Renal cortical epithelial cell (primary cell): ENCODE results near the gene ATAD3A. TPM values are rescaled to one million over a fixed set of nuclear protein-coding genes. Genes with fewer than 3 reads are reported as not detected.
"Not testable (repeated sequence)": the region's sequence is repeated elsewhere in the genome, so short reads cannot be mapped to it uniquely, and the experiment has no call there.

Source experiments
- DNase-seq: peaks from one replicate; pipeline ENCODE4 v3.0.0-alpha.2; 2011; ENCODE audit warnings: low read depth
- total RNA-seq: library from RNA; depleted of rRNA; stranded (reverse); fragments of >200 nt; gene quantifications from 2 replicates; pipeline ENCODE4 v1.2.3, GENCODE V29; 2014

The ATAD3A gene
- 27.0 and 42.0 TPM in 2 replicates for total RNA-seq

- peak; percentile 90 for DNase-seq
Observed at GRCh38 chr1:1511533-1512285, at the start of gene ATAD3A. Gene ATAD3A, plus strand, starts transcription at chr1:1512162. Its CDS starts 107 bp downstream, at chr1:1512269.

GRCh38 chr1:1462318-1462966 lies 49.5 kb upstream of the ATAD3A start:
- DNase-seq = peak; percentile 24

- DNase-seq = no peak
Observed at GRCh38 chr1:1463312-1463711, 48.6 kb upstream of the ATAD3A start.

GRCh38 chr1:1468196-1468985 lies 43.6 kb upstream of the ATAD3A start:
- not testable (repeated sequence) for DNase-seq

- peak; percentile 19 for DNase-seq
Observed at GRCh38 chr1:1470626-1471388, 41.2 kb upstream of the ATAD3A start.

- peak; percentile 74 for DNase-seq
Observed at GRCh38 chr1:1471389-1472052, 40.4 kb upstream of the ATAD3A start, which contains the start of gene ATAD3B. Gene ATAD3B, plus strand, starts transcription at chr1:1471765. Its CDS starts 120 bp downstream, at chr1:1471885.

- DNase-seq = peak; percentile 3
Observed at GRCh38 chr1:1472053-1472876, 39.7 kb upstream of the ATAD3A start.

GRCh38 chr1:1476011-1476410 lies 36.0 kb upstream of the ATAD3A start:
- DNase-seq = not testable (repeated sequence)

GRCh38 chr1:1477206-1477605 lies 34.8 kb upstream of the ATAD3A start:
- DNase-seq = no peak

- DNase-seq = no peak
Observed at GRCh38 chr1:1479547-1480487, 32.1 kb upstream of the ATAD3A start.

- DNase-seq = not testable (repeated sequence)
Observed at GRCh38 chr1:1480488-1480867, 31.5 kb upstream of the ATAD3A start.

GRCh38 chr1:1481811-1482210 lies 30.2 kb upstream of the ATAD3A start:
- not testable (repeated sequence) for DNase-seq

- DNase-seq = no peak
Observed at GRCh38 chr1:1482856-1483255, 29.1 kb upstream of the ATAD3A start.

- DNase-seq = no peak
Observed at GRCh38 chr1:1483714-1484113, 28.2 kb upstream of the ATAD3A start.

GRCh38 chr1:1484976-1485750 lies 26.8 kb upstream of the ATAD3A start:
- not testable (repeated sequence) for DNase-seq

- not testable (repeated sequence) for DNase-seq
Observed at GRCh38 chr1:1485755-1486317, 26.1 kb upstream of the ATAD3A start.

- DNase-seq = no peak
Observed at GRCh38 chr1:1487701-1488100, 24.3 kb upstream of the ATAD3A start.

- no peak for DNase-seq
Observed at GRCh38 chr1:1489231-1489630, 22.7 kb upstream of the ATAD3A start.
